ENCODE data around the gene SH3GLB2. TPM values are rescaled to one million over a fixed set of nuclear protein-coding genes. Genes with fewer than 3 reads are reported as not detected.
A peak's percentile ranks its signal among the peaks of the same experiment; 100 is the strongest.

Gene SH3GLB2
- total RNA-seq, 1 donor from 2014 or later: 138 TPM

- no peaks in the 10 kb centered on the region for H3K27me3 ChIP-seq
- intact Hi-C loops (cut with DNase I): no loop called here
- no peaks in the 10 kb centered on the region for H3K4me1 ChIP-seq
- H3K36me3 ChIP-seq: peaks cover 38 to 53% of the 10 kb centered on the region in 2 donors
- TF ChIP-seq CTCF (IDR thresholded peaks at IDR 0.05): no peak
- no peaks in the 10 kb centered on the region for H3K9me3 ChIP-seq
- DNase-seq (ENCODE audit: low spot score in 2 of 2): peak in 1 of 2 donors; percentile 75
- H3K4me3 ChIP-seq: no peak overlapping the region
- no peak overlapping the region for H3K27ac ChIP-seq
Measured at GRCh38 chr9:129068990-129069861, 41.1 kb upstream of the SH3GLB2 start.

- intact Hi-C loops (cut with DNase I): no loop called here
- Histone ChIP-seq H3K4me1 (no peaks in the 10 kb centered on the region), H3K27ac (no peak overlapping the region), H3K36me3 (peaks cover 46 to 63% of the 10 kb centered on the region in 2 donors), H3K9me3 (no peaks in the 10 kb centered on the region), H3K27me3 (no peaks in the 10 kb centered on the region), H3K4me3 (no peak overlapping the region)
- no peak for DNase-seq (ENCODE audit: low spot score in 2 of 2)
- no peak for TF ChIP-seq CTCF (IDR thresholded peaks at IDR 0.05)
Measured at GRCh38 chr9:129068110-129068509, 40.0 kb upstream of the SH3GLB2 start.

- no peaks in the 10 kb centered on the region for H3K4me1 ChIP-seq
- no peak for DNase-seq (ENCODE audit: low spot score in 2 of 2)
- H3K36me3 ChIP-seq: peaks cover 63 to 80% of the 10 kb centered on the region in 2 donors
- intact Hi-C loops (cut with DNase I): no loop called here
- H3K9me3 ChIP-seq: no peaks in the 10 kb centered on the region
- TF ChIP-seq CTCF (IDR thresholded peaks at IDR 0.05): no peak
- H3K27ac ChIP-seq: no peak overlapping the region
- H3K27me3 ChIP-seq: no peaks in the 10 kb centered on the region
- no peak overlapping the region for H3K4me3 ChIP-seq
Measured at GRCh38 chr9:129064499-129064908, 36.4 kb upstream of the SH3GLB2 start.

GRCh38 chr9:129063061-129063460, 34.9 kb upstream of the SH3GLB2 start:
- no peaks in the 10 kb centered on the region for H3K4me1 ChIP-seq
- intact Hi-C loops (cut with DNase I): no loop called here
- no peak overlapping the region for H3K4me3 ChIP-seq
- H3K27me3 ChIP-seq: no peaks in the 10 kb centered on the region
- no peak for TF ChIP-seq CTCF (IDR thresholded peaks at IDR 0.05)
- no peaks in the 10 kb centered on the region for H3K9me3 ChIP-seq
- H3K36me3 ChIP-seq: peaks cover 60 to 72% of the 10 kb centered on the region in 2 donors
- no peak for DNase-seq (ENCODE audit: low spot score in 2 of 2)
- no peak overlapping the region for H3K27ac ChIP-seq

- H3K36me3 ChIP-seq: peaks cover 53 to 67% of the 10 kb centered on the region in 2 donors
- no peak overlapping the region for H3K4me3 ChIP-seq
- H3K27me3 ChIP-seq: no peaks in the 10 kb centered on the region
- no peaks in the 10 kb centered on the region for H3K9me3 ChIP-seq
- TF ChIP-seq CTCF (IDR thresholded peaks at IDR 0.05): no peak
- no peak for DNase-seq (ENCODE audit: low spot score in 2 of 2)
- H3K4me1 ChIP-seq: no peaks in the 10 kb centered on the region
- intact Hi-C loops (cut with DNase I): no loop called here
- H3K27ac ChIP-seq: no peak overlapping the region
Measured at GRCh38 chr9:129060991-129061390, 32.9 kb upstream of the SH3GLB2 start.
